NCI-H1092 treated with DMSO at 0.1 percent for 48 hours (cell line): ENCODE results near the gene TES.
"Not testable (repeated sequence)": the region's sequence is repeated elsewhere in the genome, so short reads cannot be mapped to it uniquely, and the experiment has no call there.

Experiments
- DNase-seq: peaks from one replicate; lab custom pipeline; 2025; lab: John Stamatoyannopoulos, UW

TES gene

GRCh38 chr7:116210345-116211005, at the start of gene TES:
Gene TES, plus strand, starts transcription at chr7:116210539. Its CDS starts 169 bp downstream, at chr7:116210708.
- DNase-seq, result peak; percentile 55

GRCh38 chr7:116161728-116162127, 48.6 kb upstream of the TES start:
- no peak for DNase-seq

- no peak for DNase-seq
Measured at GRCh38 chr7:116162254-116162653, 48.1 kb upstream of the TES start.

- DNase-seq, result no peak
Measured at GRCh38 chr7:116162992-116163391, 47.3 kb upstream of the TES start.

- no peak for DNase-seq
Measured at GRCh38 chr7:116164552-116165306, 45.6 kb upstream of the TES start.

- DNase-seq, result no peak
Measured at GRCh38 chr7:116165717-116166116, 44.6 kb upstream of the TES start.

- DNase-seq, result no peak
Measured at GRCh38 chr7:116166156-116166555, 44.2 kb upstream of the TES start.

GRCh38 chr7:116167177-116167576, 43.2 kb upstream of the TES start:
- no peak for DNase-seq

- DNase-seq, result no peak
Measured at GRCh38 chr7:116169060-116169459, 41.3 kb upstream of the TES start.

- no peak for DNase-seq
Measured at GRCh38 chr7:116170180-116170579, 40.2 kb upstream of the TES start.

- no peak for DNase-seq
Measured at GRCh38 chr7:116171094-116171493, 39.2 kb upstream of the TES start.

GRCh38 chr7:116172353-116172752, 38.0 kb upstream of the TES start:
- no peak for DNase-seq

- DNase-seq, result peak; percentile 63
Measured at GRCh38 chr7:116173051-116174028, 37.0 kb upstream of the TES start.

GRCh38 chr7:116175095-116175494, 35.2 kb upstream of the TES start:
- not testable (repeated sequence) for DNase-seq

GRCh38 chr7:116176226-116176625, 34.1 kb upstream of the TES start:
- no peak for DNase-seq

GRCh38 chr7:116177009-116177408, 33.3 kb upstream of the TES start:
- DNase-seq, result no peak

GRCh38 chr7:116180302-116180701, 30.0 kb upstream of the TES start:
- peak; percentile 36 for DNase-seq

GRCh38 chr7:116182023-116182422, 28.3 kb upstream of the TES start:
- no peak for DNase-seq

GRCh38 chr7:116185450-116185849, 24.9 kb upstream of the TES start:
- DNase-seq, result no peak

GRCh38 chr7:116185956-116186355, 24.4 kb upstream of the TES start:
- DNase-seq, result no peak

- DNase-seq, result no peak
Measured at GRCh38 chr7:116187400-116187799, 22.9 kb upstream of the TES start.

GRCh38 chr7:116193329-116194087, 16.8 kb upstream of the TES start:
- peak; percentile 19 for DNase-seq
